HepG2 (cell line): ENCODE data around the gene SIGLEC15. TPM values are rescaled to one million over a fixed set of nuclear protein-coding genes. Genes with fewer than 3 reads are reported as not detected.

Experiments
- ATAC-seq: fragments of 200-7000 bp; cut with Tn5 transposase; 3 replicates; pipeline ENCODE4 v1.9.1; 2020; ENCODE audit warnings: mild to moderate bottlenecking, moderate library complexity
- BruUV-seq: library from RNA; stranded (reverse); fragments of 400-500 nt; replicated peaks from 2 replicates; lab custom pipeline; 2021; lab: Mats Ljungman, UMichigan
- CTCF ChIA-PET: fragments of 300-600 bp; formaldehyde crosslinking; extraction: SDS; loops from one replicate; lab custom pipeline; 2021; ENCODE audit warnings: low total read pairs, inconsistent platforms, low intra/inter-chr PET ratio; lab: Yijun Ruan, JAX
- POLR2A ChIA-PET: fragments of 350-600 bp; sonication (Branson Sonifier 250); formaldehyde crosslinking; loops from one replicate; lab custom pipeline; 2020; ENCODE audit warnings: antibody characterized with exemption, inconsistent platforms; lab: Yijun Ruan, JAX
- DNase-seq: peaks from one replicate; pipeline ENCODE4 v3.0.0-alpha.2; 2015; ENCODE audit warnings: low spot score
- FAIRE-seq: peaks from 3 replicates; lab custom pipeline; 2011; peaks lifted over from hg19 to GRCh38; lab: Jason Lieb, UNC
- H2AFZ ChIP-seq: one replicate; pipeline ENCODE4 v1.6.1; 2011; ENCODE audit warnings: low read length, inconsistent platforms
- H3K27ac ChIP-seq: fragments of 300-600 bp; 3 replicates; pipeline ENCODE4 v1.8.0; 2011; ENCODE audit warnings: mixed run types, mild to moderate bottlenecking, mixed read lengths, low read length, inconsistent platforms; ENCODE audit not compliant: insufficient read depth; ENCODE audit errors: extremely low read length
- H3K27me3 ChIP-seq, 2 experiments: fragments of 200-600 bp in 1 of 2; 2 replicates in 1 of 2; 3 replicates in 1 of 2; pipeline versions ENCODE4 v1.6.0 to v1.8.0; 2011; ENCODE audit warnings: low read length in 2 of 2, mild to moderate bottlenecking in 2 of 2, moderate library complexity in 2 of 2, inconsistent platforms in 1 of 2; ENCODE audit not compliant: insufficient read depth in 2 of 2, control insufficient read depth in 1 of 2
- H3K36me3 ChIP-seq, 2 experiments: fragments of 200-600 bp in 1 of 2; replicated peaks in 1 of 2; 2 replicates in 1 of 2; 3 replicates in 1 of 2; pipeline versions ENCODE4 v1.5.1 to v1.8.0; 2011; ENCODE audit warnings: low read length in 2 of 2, inconsistent platforms in 1 of 2; ENCODE audit not compliant: insufficient read depth in 2 of 2, control insufficient read depth in 1 of 2
- H3K4me1 ChIP-seq: 2 replicates; pipeline ENCODE4 v1.5.1; 2012; ENCODE audit warnings: low read length, inconsistent platforms; ENCODE audit not compliant: insufficient read depth
- H3K4me2 ChIP-seq: 2 replicates; pipeline ENCODE4 v1.6.0; 2011; ENCODE audit warnings: low read depth, low read length, inconsistent platforms
- H3K4me3 ChIP-seq, 3 experiments: fragments of 200-600 bp in 1 of 3; sonication (generic), shearing (Covaris generic) in 1 of 3; replicated peaks in 1 of 3; 2 replicates each; pipeline ENCODE4 v1.5.1; 2011 to 2016; ENCODE audit warnings: low read length in 3 of 3, inconsistent platforms in 2 of 3, low read depth in 2 of 3, mild to moderate bottlenecking in 2 of 3, control low read depth in 1 of 3, mixed read lengths in 1 of 3; ENCODE audit not compliant: insufficient read depth in 1 of 3
- H3K79me2 ChIP-seq: one replicate; pipeline ENCODE4 v1.6.1; 2011; ENCODE audit warnings: low read length, inconsistent platforms; ENCODE audit not compliant: insufficient read depth
- H3K9ac ChIP-seq: 2 replicates; pipeline ENCODE4 v1.6.0; 2011; ENCODE audit warnings: mild to moderate bottlenecking, low read depth, low read length, inconsistent platforms; ENCODE audit not compliant: insufficient read depth
- H3K9me3 ChIP-seq: 2 replicates; pipeline ENCODE4 v1.5.1; 2012; ENCODE audit warnings: mild to moderate bottlenecking, low read length
- H4K20me1 ChIP-seq: 2 replicates; pipeline ENCODE4 v1.6.0; 2011; ENCODE audit warnings: inconsistent platforms, mild to moderate bottlenecking, low read length, moderate library complexity; ENCODE audit not compliant: insufficient read depth
- ATF5 ChIP-seq: sonication (generic); formaldehyde crosslinking; IDR thresholded peaks from 2 replicates; pipeline ENCODE4 v1.4.0; 2020; ENCODE audit warnings: mild to moderate bottlenecking, low read depth, missing genetic modification reagents
- LCORL ChIP-seq, 2 experiments: fragments of 450-650 bp in 1 of 2; sonication (generic) in 1 of 2; formaldehyde crosslinking in 1 of 2; IDR thresholded peaks; 2 replicates each; pipeline versions ENCODE4 v1.5.0 to v1.6.1; 2017 to 2020; ENCODE audit warnings: antibody characterized with exemption in 1 of 2, missing genetic modification reagents in 1 of 2
- MBD4 ChIP-seq: IDR thresholded peaks from 2 replicates; pipeline ENCODE4 v1.6.1; 2012; ENCODE audit warnings: low read length, inconsistent platforms, borderline replicate concordance
- PRMT3 ChIP-seq: sonication (generic); formaldehyde crosslinking; IDR thresholded peaks from 2 replicates; pipeline ENCODE4 v1.8.1; 2022; ENCODE audit warnings: low read depth, mild to moderate bottlenecking, moderate library complexity, missing genetic modification reagents, borderline replicate concordance
- PTBP1 ChIP-seq: fragments of 200-400 bp; formaldehyde crosslinking; IDR thresholded peaks from 2 replicates; pipeline ENCODE4 v1.6.1; 2018; ENCODE audit warnings: low read length, low read depth; ENCODE audit not compliant: poor library complexity, severe bottlenecking
- TARDBP ChIP-seq: sonication (generic); formaldehyde crosslinking; IDR thresholded peaks from 2 replicates; pipeline ENCODE4 v1.8.0; 2022; ENCODE audit warnings: mild to moderate bottlenecking, missing genetic modification reagents
- ZNF614 ChIP-seq: IDR thresholded peaks from 2 replicates; pipeline ENCODE4 v1.6.1; 2018; ENCODE audit warnings: missing biosample characterization, missing genetic modification reagents, inconsistent platforms, borderline replicate concordance
- ZNF776 ChIP-seq: sonication (generic); formaldehyde crosslinking; IDR thresholded peaks from 2 replicates; pipeline ENCODE4 v1.4.0; 2020; ENCODE audit warnings: mild to moderate bottlenecking, missing genetic modification reagents
- ZNF883 ChIP-seq: sonication (generic); formaldehyde crosslinking; IDR thresholded peaks from 2 replicates; pipeline ENCODE4 v1.5.1; 2020; ENCODE audit warnings: mild to moderate bottlenecking, missing genetic modification reagents; ENCODE audit errors: not compliant biosample characterization
- ZSCAN9 ChIP-seq: IDR thresholded peaks from 2 replicates; pipeline ENCODE4 v1.6.1; 2016; ENCODE audit warnings: borderline replicate concordance
- WGBS: methylation state at CpG from one replicate; pipeline ENCODE4 v1.1.6; 2017; ENCODE audit warnings: low lambda C conversion rate; 5-methylcytosine and 5-hydroxymethylcytosine counted together
- in situ Hi-C: cut with HindIII; loops from 2 replicates; pipeline ENCODE4 v1.10.0; 2017; ENCODE audit warnings: low pct_unique_long_range_greater_than_20kb; ENCODE audit not compliant: extremely low pct_ligation_motif_present
- intact Hi-C: fragments of 100-400 bp; cut with micrococcal nuclease; formaldehyde crosslinking; loops from one replicate; pipeline ENCODE4 v1.10.0; 2022; ENCODE audit not compliant: unreplicated experiment
- polyA plus RNA-seq, 8 experiments: library from polyadenylated mRNA; depleted of rRNA in 3 of 8; stranded (reverse) in 7 of 8; unstranded in 1 of 8; fragments of >200 nt; fragmentation: Illumina TruSeq in 4 of 8; extraction: Trizol in 4 of 8; gene quantifications; 2 replicates each; pipeline versions ENCODE4 v1.2.1 to v1.2.3, GENCODE V29; 2011 to 2016; ENCODE audit warnings: low read depth in 4 of 8, missing spikeins in 1 of 8, mixed read lengths in 1 of 8; ENCODE audit not compliant: insufficient read depth in 1 of 8
- total RNA-seq, 5 experiments: library from RNA; depleted of rRNA; stranded (reverse); fragments of >200 nt; fragmentation: Illumina TruSeq; extraction: Trizol; gene quantifications; 2 replicates each; pipeline ENCODE4 v1.2.3, GENCODE V29; 2016; ENCODE audit warnings: low read depth in 1 of 5

The SIGLEC15 gene
- total and polyA plus RNA-seq, 2 of the 13 experiments (the other 11 are each of a cell fraction or from before 2014, with no cell fraction given): not detected

GRCh38 chr18:45865466-45865865 is 40.0 kb downstream of the SIGLEC15 start:
- Histone ChIP-seq H3K27ac (no peak overlapping the region), H3K4me2 (no peak overlapping the region), H2AFZ (no peak overlapping the region), H3K4me3 (no peak overlapping the region), H3K36me3 (peaks cover 10 to 47% of the 10 kb centered on the region in 2 experiments; a peak in 4 of 5 replicates), H3K27me3 (no peaks in the 10 kb centered on the region), H3K9ac (no peak overlapping the region), H4K20me1 (no peaks in the 10 kb centered on the region), H3K9me3 (no peaks in the 10 kb centered on the region), H3K4me1 (no peaks in the 10 kb centered on the region), H3K79me2 (no peaks in the 10 kb centered on the region)
- TF ChIP-seq ZNF776 (no peak), LCORL (IDR thresholded peaks at IDR 0.05) (no peak), LCORL (CRISPR knock-in tag; IDR thresholded peaks at IDR 0.05) (no peak), ATF5 (no peak), TARDBP (CRISPR knock-in tag) (no peak), MBD4 (no peak), PTBP1 (no peak), PRMT3 (CRISPR knock-in tag) (no peak)
- WGBS: 100% methylated on average over 5 of the region's 5 CpGs
- FAIRE-seq (no peak), DNase-seq (no peak), ATAC-seq (no peak)
- in situ Hi-C loops: no loop called here
- ChIA-PET CTCF (no interaction called here), POLR2A (no interaction called here)
- BruUV-seq: no TSS peak
- intact Hi-C loops: no loop called here

DNA sequence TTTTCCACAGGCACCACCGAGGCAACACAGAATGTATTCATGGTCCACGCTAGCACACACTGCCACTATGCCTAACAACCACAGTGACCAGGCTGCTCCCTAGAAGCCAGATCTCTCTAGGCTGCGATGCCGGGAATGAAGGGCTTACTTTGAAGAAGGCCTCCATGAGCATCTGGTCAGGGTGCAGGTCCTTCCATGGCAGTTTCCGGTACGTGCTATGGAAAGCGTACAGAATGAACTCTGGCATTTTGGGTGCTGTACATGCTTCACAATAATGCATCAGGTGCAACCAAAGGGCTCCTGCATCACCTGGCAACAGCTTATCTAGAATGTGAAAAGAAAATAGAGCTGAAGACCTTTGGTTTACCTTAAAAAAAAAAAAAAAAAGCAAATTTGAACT is 44.9 kb downstream of the SIGLEC15 start:
- DNase-seq (no peak), FAIRE-seq (no peak), ATAC-seq (no peak)
- in situ Hi-C loops: no loop called here
- no peak overlapping the region for H3K4me2 ChIP-seq
- POLR2A ChIA-PET: no interaction called here
- intact Hi-C loops: no loop called here
- no TSS peak for BruUV-seq
- H3K79me2 ChIP-seq: no peaks in the 10 kb centered on the region
- no peaks in the 10 kb centered on the region for H3K9me3 ChIP-seq
- no peak overlapping the region for H2AFZ ChIP-seq
- no peaks in the 10 kb centered on the region for H3K27me3 ChIP-seq
- H4K20me1 ChIP-seq: no peaks in the 10 kb centered on the region
- H3K4me3 ChIP-seq: no peak overlapping the region
- TF ChIP-seq ZSCAN9 (CRISPR knock-in tag) (no peak), ZNF883 (CRISPR knock-in tag) (no peak), ZNF614 (no peak)
- TF ChIP-seq, all 625 proteins: peak for 0
- Histone ChIP-seq H3K36me3 (peaks cover 7 to 39% of the 10 kb centered on the region in 2 experiments; a peak in 4 of 5 replicates), H3K27ac (no peak overlapping the region), H3K9ac (no peak overlapping the region), H3K4me1 (no peaks in the 10 kb centered on the region)
- 98% methylated on average over 7 of the region's 7 CpGs for WGBS
- CTCF ChIA-PET: no interaction called here
